Central memory CD8-positive, alpha-beta T cell (primary cell): Measurements from ENCODE around the gene OLFML3.

ENCODE experiments used
- ATAC-seq: fragments of 150-1000 bp; cut with Tn5 transposase; replicated peaks from 2 replicates; pipeline ENCODE4 v1.10.0; 2022; ENCODE audit warnings: mild to moderate bottlenecking, moderate FRiP score, moderate number of reproducible peaks; ENCODE audit not compliant: poor library complexity, severe bottlenecking; ENCODE audit errors: extremely low read depth
- DNase-seq, 2 donors: peaks; one replicate each; pipeline ENCODE4 v3.0.0; 2021; ENCODE audit warnings: low spot score in 2 of 2
- H3K27ac Mint-ChIP-seq: one replicate; pipeline ENCODE4 v1.8.0; 2022; ENCODE audit warnings: low read depth, mild to moderate bottlenecking, moderate library complexity, mixed read lengths
- H3K27me3 Mint-ChIP-seq: one replicate; pipeline ENCODE4 v1.8.0; 2022; ENCODE audit warnings: mixed read lengths
- H3K36me3 Mint-ChIP-seq: one replicate; pipeline ENCODE4 v1.8.0; 2022; ENCODE audit warnings: mild to moderate bottlenecking, moderate library complexity, mixed read lengths; ENCODE audit not compliant: insufficient read depth
- H3K4me1 Mint-ChIP-seq: one replicate; pipeline ENCODE4 v1.8.0; 2022; ENCODE audit warnings: mixed read lengths
- H3K4me3 Mint-ChIP-seq: one replicate; pipeline ENCODE4 v1.8.0; 2022; ENCODE audit warnings: mild to moderate bottlenecking, moderate library complexity, mixed read lengths
- H3K9me3 Mint-ChIP-seq: one replicate; pipeline ENCODE4 v1.8.0; 2022; ENCODE audit warnings: mixed read lengths

The OLFML3 gene

DNA sequence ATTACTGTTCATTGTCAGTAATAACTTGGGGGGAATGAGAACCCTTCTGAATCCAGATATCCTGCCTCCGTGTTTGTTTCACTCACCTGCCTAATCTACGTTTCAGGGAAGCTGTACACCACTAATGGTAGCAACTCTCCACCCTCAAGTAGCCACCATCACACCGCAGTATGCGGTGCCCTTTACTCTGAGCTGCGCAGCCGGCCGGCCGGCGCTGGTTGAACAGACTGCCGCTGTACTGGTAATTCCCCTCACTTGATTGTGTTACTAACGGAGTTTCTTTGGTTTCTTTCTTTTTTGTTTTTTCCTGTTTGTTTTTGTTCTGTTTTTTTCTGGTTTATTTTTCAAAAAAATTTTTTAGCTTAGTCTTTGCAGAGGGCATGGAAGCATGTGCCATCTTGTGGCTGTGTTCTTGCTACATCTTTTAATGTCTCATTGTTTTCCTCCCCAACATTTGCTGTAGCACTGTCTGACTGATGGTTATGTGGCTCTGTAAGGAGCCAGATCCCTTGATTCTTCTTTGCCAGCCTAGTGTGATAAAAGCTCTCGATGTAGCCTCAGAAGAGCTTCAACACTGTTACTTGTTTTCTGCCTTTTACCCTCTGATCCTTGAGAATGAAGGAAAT is 15.9 kb upstream of the OLFML3 start:
- DNase-seq (no peak), ATAC-seq (no peak)
- Mint-ChIP-seq H3K36me3 (peaks cover 79% of the 10 kb centered on the region), H3K4me1 (peaks cover 13% of the 10 kb centered on the region), H3K27me3 (no peaks in the 10 kb centered on the region), H3K9me3 (no peaks in the 10 kb centered on the region), H3K27ac (peak overlapping the region; percentile 89), H3K4me3 (no peak overlapping the region)

DNA sequence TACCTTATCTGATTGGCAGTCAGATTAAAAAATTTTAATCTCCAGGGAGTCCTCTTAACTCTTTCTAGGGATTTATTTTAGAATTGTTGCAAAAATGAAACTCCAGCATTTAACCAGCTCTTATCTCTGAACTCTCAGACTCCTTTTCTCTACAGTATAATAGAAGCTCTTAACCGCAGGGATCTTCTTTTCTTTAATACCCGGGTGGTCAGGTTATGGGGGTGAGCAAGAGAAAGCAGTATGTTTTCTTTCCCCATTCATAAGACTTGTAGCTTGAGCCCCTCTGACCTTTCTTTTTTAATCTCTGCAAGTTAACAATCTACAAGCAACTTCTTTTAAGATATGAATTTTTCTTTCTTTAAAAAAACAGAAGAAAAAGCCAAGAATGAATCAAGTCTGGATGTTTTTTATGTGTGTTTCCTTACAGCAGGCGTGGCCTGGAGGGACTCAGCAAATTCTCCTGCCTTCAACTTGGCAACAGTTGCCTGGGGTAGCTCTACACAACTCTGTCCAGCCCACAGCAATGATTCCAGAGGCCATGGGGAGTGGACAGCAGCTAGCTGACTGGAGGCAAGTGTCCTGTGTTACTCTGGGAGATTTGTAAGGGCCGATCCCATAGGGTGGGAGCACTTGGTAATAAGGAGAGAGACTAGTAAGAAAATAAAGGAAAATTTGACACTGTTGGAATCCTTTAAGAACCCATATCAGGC is 13.4 kb upstream of the OLFML3 start:
- no peak for ATAC-seq
- Mint-ChIP-seq H3K27me3 (no peaks in the 10 kb centered on the region), H3K4me1 (peaks cover 7% of the 10 kb centered on the region), H3K36me3 (peaks cover 81% of the 10 kb centered on the region), H3K9me3 (no peaks in the 10 kb centered on the region), H3K4me3 (no peak overlapping the region), H3K27ac (peak overlapping the region; percentile 55)
- no peak for DNase-seq

DNA sequence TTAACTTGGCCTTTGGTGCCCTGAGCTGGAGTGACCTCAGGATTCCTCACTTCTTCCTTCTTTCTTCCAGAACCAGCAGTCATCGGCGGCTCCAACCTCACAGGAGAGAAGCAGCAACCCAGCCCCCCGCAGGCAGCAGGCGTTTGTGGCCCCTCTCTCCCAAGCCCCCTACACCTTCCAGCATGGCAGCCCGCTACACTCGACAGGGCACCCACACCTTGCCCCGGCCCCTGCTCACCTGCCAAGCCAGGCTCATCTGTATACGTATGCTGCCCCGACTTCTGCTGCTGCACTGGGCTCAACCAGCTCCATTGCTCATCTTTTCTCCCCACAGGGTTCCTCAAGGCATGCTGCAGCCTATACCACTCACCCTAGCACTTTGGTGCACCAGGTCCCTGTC is 6.3 kb upstream of the OLFML3 start:
- Mint-ChIP-seq H3K4me1 (peaks cover 20% of the 10 kb centered on the region), H3K36me3 (peaks cover 64% of the 10 kb centered on the region), H3K9me3 (no peaks in the 10 kb centered on the region), H3K27me3 (no peaks in the 10 kb centered on the region), H3K4me3 (no peak overlapping the region), H3K27ac (peak overlapping the region; percentile 77)
- DNase-seq (no peak), ATAC-seq (no peak)

DNA sequence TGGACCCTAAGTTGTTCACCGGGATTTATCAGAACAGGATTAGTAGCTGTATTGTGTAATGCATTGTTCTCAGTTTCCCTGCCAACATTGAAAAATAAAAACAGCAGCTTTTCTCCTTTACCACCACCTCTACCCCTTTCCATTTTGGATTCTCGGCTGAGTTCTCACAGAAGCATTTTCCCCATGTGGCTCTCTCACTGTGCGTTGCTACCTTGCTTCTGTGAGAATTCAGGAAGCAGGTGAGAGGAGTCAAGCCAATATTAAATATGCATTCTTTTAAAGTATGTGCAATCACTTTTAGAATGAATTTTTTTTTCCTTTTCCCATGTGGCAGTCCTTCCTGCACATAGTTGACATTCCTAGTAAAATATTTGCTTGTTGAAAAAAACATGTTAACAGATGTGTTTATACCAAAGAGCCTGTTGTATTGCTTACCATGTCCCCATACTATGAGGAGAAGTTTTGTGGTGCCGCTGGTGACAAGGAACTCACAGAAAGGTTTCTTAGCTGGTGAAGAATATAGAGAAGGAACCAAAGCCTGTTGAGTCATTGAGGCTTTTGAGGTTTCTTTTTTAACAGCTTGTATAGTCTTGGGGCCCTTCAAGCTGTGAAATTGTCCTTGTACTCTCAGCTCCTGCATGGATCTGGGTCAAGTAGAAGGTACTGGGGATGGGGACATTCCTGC is 3.9 kb upstream of the OLFML3 start:
- H3K4me1 Mint-ChIP-seq, result peaks cover 20% of the 10 kb centered on the region
- DNase-seq (no peak), ATAC-seq (peak; percentile 75)
- peak overlapping the region; percentile 12 for H3K27ac Mint-ChIP-seq
- peak overlapping the region; percentile 2 for H3K4me3 Mint-ChIP-seq
- H3K36me3 Mint-ChIP-seq, result peaks cover 44% of the 10 kb centered on the region
- H3K9me3 Mint-ChIP-seq, result no peaks in the 10 kb centered on the region
- H3K27me3 Mint-ChIP-seq, result no peaks in the 10 kb centered on the region

DNA sequence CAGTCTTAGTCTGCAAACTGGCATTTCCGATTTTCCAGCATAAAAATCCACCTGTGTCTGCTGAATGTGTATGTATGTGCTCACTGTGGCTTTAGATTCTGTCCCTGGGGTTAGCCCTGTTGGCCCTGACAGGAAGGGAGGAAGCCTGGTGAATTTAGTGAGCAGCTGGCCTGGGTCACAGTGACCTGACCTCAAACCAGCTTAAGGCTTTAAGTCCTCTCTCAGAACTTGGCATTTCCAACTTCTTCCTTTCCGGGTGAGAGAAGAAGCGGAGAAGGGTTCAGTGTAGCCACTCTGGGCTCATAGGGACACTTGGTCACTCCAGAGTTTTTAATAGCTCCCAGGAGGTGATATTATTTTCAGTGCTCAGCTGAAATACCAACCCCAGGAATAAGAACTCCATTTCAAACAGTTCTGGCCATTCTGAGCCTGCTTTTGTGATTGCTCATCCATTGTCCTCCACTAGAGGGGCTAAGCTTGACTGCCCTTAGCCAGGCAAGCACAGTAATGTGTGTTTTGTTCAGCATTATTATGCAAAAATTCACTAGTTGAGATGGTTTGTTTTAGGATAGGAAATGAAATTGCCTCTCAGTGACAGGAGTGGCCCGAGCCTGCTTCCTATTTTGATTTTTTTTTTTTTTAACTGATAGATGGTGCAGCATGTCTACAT is 2.5 kb upstream of the OLFML3 start:
- DNase-seq (no peak), ATAC-seq (no peak)
- Mint-ChIP-seq H3K4me3 (no peak overlapping the region), H3K9me3 (no peaks in the 10 kb centered on the region), H3K4me1 (peaks cover 20% of the 10 kb centered on the region), H3K27me3 (no peaks in the 10 kb centered on the region), H3K36me3 (peaks cover 36% of the 10 kb centered on the region), H3K27ac (no peak overlapping the region)

DNA sequence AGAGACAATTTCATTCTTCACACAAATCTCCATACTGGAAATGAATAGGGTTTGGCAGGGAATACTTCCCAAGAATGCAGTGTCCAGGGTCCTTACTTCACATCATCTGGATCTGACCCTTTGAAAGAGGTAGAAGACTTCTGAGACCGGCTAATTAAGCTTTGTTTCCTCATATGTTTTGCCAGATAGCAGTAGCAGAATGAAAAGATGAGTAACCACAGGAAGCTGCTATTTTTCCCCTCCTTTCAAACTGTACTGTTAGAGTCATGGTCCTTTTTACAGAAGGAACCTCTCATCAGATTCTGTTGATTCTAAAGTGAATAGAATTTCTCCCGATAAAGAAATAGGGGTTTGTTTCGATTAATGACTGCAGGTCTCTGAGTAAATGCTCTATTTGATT is 1.4 kb upstream of the OLFML3 start:
- no peak overlapping the region for H3K27ac Mint-ChIP-seq
- no peaks in the 10 kb centered on the region for H3K27me3 Mint-ChIP-seq
- peaks cover 25% of the 10 kb centered on the region for H3K36me3 Mint-ChIP-seq
- ATAC-seq, result no peak
- H3K4me3 Mint-ChIP-seq, result no peak overlapping the region
- peaks cover 20% of the 10 kb centered on the region for H3K4me1 Mint-ChIP-seq
- H3K9me3 Mint-ChIP-seq, result no peaks in the 10 kb centered on the region
- DNase-seq, result no peak

DNA sequence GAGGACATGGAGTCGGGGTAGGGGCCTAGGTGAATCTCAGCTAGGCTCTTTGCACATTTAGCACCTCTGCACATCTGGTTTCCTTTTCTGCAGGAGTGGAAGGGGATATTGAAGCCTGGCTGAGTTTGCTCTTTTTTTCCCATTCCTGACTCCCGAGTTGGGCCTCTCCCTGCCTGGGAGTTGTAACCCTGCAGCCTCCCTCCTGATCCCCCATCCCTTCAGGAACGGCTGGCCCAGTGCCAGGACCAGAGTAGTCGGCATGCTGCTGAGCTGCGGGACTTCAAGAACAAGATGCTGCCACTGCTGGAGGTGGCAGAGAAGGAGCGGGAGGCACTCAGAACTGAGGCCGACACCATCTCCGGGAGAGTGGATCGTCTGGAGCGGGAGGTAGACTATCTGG is 836 bp downstream of the OLFML3 start:
- Mint-ChIP-seq H3K4me1 (peaks cover 10% of the 10 kb centered on the region), H3K27me3 (no peaks in the 10 kb centered on the region), H3K9me3 (no peaks in the 10 kb centered on the region), H3K36me3 (peaks cover 12% of the 10 kb centered on the region), H3K4me3 (no peak overlapping the region), H3K27ac (no peak overlapping the region)
- DNase-seq (no peak), ATAC-seq (no peak)

DNA sequence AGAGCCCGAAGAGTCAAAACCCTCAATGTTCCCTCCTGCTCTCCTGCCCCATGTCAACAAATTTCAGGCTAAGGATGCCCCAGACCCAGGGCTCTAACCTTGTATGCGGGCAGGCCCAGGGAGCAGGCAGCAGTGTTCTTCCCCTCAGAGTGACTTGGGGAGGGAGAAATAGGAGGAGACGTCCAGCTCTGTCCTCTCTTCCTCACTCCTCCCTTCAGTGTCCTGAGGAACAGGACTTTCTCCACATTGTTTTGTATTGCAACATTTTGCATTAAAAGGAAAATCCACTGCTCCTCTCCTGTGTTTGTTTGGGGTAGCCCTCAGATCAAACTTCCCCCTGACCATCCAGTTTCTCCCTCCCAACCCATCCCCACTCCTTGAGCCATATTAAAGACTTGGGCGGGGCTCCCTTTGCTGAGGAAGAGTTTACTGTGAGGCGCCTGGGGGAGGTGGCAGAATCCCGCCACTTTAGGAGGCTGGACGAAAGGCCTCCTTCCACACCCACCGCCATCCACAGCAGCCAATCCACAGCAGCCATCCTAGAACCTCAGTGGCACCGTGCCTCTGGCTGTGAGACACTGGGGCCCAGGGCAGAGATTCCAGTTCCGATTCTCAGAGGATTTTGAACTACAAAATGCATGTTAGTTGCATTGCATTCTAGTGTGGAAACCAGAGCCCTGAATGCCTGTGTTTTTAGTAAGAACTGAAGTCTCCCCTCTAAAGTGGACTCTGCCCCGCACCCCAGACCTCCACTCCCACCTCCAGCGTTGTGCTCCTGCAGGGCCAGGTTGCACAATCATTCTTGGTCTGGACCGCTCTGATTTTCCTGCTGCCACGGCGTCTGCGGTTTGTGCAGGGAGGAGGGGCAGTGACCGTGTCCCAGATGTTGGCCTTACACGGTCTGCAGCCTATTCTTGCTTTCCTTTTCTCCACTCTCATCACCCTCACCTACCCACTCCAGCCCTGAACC is 3.0 kb downstream of the OLFML3 start:
- ATAC-seq, result no peak
- Mint-ChIP-seq H3K27ac (no peak overlapping the region), H3K27me3 (peaks cover 9% of the 10 kb centered on the region), H3K36me3 (peaks cover 2% of the 10 kb centered on the region), H3K4me1 (no peaks in the 10 kb centered on the region), H3K9me3 (no peaks in the 10 kb centered on the region), H3K4me3 (no peak overlapping the region)
- no peak for DNase-seq

DNA sequence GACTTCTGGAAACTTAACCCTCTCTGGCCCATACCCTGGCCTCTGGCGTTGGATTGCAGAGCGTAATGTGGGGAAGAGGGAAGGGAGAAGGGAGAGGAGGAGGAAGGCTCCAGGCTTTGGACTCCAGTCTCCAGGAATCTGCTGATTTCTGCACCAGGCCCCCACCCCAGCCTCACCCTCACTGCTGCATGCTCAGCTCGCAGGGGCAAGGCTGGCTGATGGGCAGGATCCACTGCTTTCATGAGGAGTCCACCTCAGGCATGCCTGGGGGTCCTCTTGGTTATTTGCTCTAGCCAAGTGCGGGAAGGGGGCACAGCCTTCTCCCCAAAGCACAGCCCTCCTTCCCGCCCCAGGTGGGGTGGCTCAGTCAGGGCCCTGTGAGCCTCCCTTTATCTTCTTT is 3.7 kb downstream of the OLFML3 start:
- Mint-ChIP-seq H3K4me1 (no peaks in the 10 kb centered on the region), H3K9me3 (no peaks in the 10 kb centered on the region), H3K27ac (no peak overlapping the region), H3K36me3 (peaks cover 2% of the 10 kb centered on the region), H3K27me3 (peaks cover 9% of the 10 kb centered on the region), H3K4me3 (no peak overlapping the region)
- ATAC-seq, result no peak
- no peak for DNase-seq

DNA sequence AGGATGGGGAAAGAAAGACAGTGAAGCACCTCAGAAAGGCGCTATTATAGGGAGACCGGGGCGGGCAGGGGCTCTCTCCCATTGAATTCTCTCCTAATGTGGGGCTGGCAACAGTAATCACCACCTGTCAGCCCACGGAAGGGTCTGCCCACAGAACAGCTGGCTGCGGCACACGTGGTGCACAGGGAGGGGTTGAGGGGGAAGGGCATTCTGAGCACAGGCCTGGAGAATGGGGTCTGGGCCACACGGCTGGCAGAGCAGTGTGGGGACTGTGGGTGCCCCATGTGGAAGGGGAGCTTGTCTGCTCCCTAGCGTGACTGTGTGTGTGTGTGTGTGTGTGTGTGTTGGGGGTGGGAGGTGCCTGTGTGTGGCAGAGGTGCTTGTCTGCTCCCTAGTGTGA is 4.1 kb downstream of the OLFML3 start:
- Mint-ChIP-seq H3K4me3 (no peak overlapping the region), H3K4me1 (no peaks in the 10 kb centered on the region), H3K9me3 (no peaks in the 10 kb centered on the region), H3K27ac (no peak overlapping the region), H3K36me3 (peaks cover 2% of the 10 kb centered on the region), H3K27me3 (peaks cover 9% of the 10 kb centered on the region)
- DNase-seq (no peak), ATAC-seq (no peak)

DNA sequence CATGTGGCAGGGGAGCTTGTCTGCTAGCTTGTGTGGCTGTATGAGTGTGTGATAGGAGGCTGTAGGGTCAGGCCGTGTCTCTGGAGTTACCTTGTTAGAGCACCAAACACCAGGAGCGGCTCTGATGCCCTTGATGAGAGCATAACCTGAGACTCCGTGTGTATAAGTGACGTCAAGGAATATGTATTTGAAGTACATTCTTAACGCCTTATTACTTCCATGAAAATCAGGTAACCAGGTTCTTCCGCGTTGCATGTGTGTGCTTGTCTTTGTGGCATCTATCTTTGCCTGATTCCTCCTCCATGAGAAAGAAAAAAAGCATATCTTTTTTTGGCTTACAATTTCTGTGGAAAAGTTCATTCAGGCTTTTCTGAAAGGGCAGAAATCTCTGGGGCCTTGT is 4.6 kb downstream of the OLFML3 start:
- DNase-seq (no peak), ATAC-seq (no peak)
- H3K9me3 Mint-ChIP-seq, result no peaks in the 10 kb centered on the region
- H3K4me3 Mint-ChIP-seq, result no peak overlapping the region
- H3K36me3 Mint-ChIP-seq, result peaks cover 2% of the 10 kb centered on the region
- no peaks in the 10 kb centered on the region for H3K4me1 Mint-ChIP-seq
- H3K27ac Mint-ChIP-seq, result no peak overlapping the region
- H3K27me3 Mint-ChIP-seq, result peaks cover 9% of the 10 kb centered on the region

DNA sequence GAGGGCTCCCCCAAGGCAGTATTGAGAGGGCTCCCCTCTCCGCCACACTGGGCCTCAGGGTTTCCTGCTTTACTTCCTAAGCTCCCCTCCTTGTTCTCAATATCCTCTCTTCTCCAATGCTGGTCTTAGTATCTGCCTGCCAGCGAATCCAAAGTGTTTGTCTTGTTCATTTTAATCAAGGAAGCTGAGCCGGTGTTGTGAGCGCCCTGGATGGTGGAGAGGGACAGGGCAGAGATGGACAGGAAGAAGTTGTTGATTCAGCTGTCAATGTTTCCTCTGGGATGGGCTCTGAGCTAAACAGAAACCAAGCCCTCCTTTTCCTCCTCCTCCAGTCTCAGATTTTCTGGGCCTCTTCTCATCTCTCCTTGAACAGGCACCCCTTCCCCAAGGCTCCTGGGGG is 5.4 kb downstream of the OLFML3 start:
- Mint-ChIP-seq H3K9me3 (no peaks in the 10 kb centered on the region), H3K4me1 (no peaks in the 10 kb centered on the region), H3K27me3 (peaks cover 9% of the 10 kb centered on the region), H3K4me3 (no peak overlapping the region), H3K27ac (peak overlapping the region; percentile 22), H3K36me3 (peaks cover 2% of the 10 kb centered on the region)
- DNase-seq (no peak), ATAC-seq (no peak)
